ENCODE results near the gene VDAC2.
"Not testable (repeated sequence)": the region's sequence is repeated elsewhere in the genome, so short reads cannot be mapped to it uniquely, and the experiment has no call there.

VDAC2 gene, protein sequence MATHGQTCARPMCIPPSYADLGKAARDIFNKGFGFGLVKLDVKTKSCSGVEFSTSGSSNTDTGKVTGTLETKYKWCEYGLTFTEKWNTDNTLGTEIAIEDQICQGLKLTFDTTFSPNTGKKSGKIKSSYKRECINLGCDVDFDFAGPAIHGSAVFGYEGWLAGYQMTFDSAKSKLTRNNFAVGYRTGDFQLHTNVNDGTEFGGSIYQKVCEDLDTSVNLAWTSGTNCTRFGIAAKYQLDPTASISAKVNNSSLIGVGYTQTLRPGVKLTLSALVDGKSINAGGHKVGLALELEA

DNA sequence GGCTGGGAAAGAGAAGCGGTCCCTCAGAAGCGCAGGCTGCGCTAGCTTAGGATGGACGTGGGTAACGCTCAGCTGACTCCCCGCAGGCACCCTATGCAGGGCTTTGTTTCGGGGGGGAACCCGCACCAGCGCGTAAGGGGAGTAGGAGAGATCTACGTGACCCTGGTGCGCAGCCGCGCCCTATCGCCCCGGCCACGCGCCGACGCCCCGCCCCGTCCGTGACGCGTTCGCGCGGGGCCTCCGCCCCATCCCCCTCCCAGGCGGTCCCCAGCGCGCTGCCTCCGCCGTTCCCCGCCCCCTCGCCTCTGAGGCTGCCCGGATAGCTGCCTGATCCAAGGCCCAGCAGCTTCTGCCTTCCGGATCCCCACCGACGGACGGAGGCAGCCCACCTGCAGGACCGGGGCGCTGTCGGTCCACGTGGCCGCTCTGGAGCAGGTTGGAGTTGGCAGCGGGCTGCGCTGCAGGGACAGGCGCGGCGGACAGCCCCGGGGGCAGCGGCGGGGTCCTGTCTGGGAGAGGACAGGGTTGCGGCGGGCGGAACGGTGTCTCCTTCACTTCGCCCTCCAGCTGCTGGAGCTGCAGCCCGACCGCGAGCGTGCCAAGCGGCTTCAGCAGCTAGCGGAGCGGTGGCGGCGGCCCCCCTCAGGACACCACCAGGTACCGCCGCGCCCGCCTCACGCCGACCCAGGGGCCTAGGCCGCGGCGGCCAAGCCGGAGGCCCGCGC, at the start of gene VDAC2:
TSS of gene VDAC2 (plus strand) at position 515 of the 725 bp plus-strand sequence. CDS start 363 bp downstream, outside the sequence.
- DNase-seq (ENCODE audit: low read depth in 2 of 2), result peak; percentile 87 to 92

DNA sequence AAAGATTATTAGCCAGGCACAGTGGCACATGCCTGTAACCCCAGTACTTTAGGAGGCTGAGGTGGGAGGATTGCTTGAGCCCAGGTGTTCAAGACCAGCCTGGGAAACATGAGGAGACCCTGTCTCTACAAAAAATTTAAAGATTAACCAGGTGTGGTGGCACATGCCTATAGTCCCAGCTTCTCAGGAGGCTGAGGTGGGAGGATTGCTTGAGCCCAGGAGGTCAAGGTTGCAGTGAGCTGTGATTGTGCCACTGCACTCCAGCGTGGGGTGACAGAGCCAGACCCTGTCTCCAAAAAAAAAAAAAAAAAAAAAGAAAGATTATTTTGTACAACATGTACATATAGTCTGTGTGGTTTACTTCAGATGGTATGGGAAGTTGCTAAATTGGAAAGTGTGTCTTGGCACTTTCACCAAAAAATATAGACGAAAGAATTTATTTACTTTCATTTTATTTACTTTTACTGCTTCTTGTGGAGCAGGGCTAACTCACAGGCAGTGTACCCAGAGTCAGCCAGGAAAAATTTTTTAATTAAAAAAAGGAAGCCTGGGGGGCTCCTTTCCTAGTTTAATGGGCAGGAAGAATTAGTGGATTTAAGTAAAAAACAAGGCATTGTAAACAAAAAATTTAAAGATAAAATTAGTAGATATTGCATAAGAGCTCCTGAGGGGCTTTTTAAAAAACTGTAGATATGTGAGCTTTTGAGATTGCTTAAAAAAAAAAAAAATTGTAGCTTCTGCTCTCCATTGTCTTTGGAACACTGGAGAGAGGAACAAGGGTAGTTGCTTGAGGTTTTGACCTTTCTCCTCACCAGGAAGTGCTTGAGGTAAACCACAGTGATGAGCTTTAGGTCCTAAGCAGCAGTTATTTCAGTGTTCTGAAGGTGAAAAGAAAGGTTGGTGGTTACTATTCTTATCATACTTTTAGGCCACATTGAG, 44.6 kb upstream of the VDAC2 start:
- DNase-seq (ENCODE audit: low read depth in 2 of 2), result no peak

DNA sequence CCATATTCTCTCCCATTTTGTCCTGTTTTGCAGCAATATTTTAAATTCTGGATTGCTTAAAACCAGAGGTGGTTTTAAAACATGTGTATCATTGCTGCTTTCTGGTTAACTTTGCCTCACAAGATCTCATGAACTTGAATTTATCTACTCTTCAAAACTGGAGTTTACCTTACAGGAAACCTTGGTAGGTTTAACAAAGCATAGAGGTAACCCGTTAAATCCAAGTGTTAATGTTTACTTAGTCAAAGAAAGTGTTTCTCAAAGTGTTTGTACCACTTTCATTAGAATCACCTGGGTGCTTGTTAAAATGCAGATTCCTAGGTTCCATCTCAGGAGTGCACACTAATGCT, 44.0 kb upstream of the VDAC2 start:
- DNase-seq (ENCODE audit: low read depth in 2 of 2), result no peak

DNA sequence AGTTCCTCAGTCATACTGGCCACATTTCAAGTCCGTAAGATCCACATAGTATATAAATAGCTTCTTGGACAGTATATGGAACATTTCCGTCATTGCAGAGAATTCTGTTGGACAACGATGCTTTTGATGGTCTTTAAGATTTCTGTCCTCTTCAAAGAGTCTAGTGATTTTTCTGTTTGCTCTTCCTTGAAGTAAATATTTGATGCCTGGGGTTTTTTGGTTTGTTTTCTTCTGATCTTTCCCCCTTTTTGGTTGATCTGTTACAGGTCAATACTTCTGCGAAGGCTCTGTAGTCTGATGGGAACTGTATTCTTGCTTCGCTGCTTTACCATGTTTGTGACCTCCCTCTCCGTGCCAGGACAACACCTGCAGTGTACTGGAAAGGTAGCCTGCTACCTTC, 42.3 kb upstream of the VDAC2 start:
- no peak for DNase-seq (ENCODE audit: low read depth in 2 of 2)

DNA sequence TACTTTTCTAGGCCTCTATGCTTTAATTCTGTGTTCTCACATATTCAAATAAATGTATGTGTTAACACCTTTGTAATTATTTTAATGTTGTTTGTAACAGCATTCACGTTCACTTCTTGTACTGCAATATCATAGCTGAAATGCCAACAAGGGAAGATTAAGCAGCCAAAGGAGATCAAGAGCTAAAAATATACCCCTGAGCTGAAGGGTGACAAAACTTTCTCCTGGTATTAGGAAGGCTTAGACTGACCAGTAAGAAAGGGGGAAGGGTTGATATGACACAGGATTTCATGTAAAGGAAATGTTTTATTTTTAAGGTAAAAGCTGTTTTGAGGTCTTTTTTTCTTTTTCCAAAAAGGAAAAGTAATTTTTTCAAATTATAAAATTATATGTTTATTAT, 40.4 kb upstream of the VDAC2 start:
- DNase-seq (ENCODE audit: low read depth in 2 of 2), result no peak

DNA sequence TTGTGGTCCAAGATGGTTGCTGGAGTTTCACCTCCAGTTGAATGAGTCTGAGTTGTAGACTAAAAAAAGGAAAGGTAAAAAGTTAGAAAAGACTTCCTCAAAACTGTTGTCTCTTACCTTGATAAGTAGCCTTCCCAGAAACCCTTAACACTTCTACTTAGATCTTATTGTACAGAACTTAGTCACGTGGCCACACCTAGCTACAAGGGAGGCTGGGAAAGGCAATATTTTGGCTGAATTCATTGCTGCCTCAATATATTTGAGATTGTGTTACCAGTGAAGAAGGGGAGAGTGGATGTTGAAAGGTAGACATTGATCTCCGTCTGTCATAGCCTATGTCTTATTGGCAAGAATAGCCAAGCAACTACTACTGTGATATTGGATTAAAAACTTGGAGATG, 35.5 kb upstream of the VDAC2 start:
- DNase-seq (ENCODE audit: low read depth in 2 of 2), result no peak

DNA sequence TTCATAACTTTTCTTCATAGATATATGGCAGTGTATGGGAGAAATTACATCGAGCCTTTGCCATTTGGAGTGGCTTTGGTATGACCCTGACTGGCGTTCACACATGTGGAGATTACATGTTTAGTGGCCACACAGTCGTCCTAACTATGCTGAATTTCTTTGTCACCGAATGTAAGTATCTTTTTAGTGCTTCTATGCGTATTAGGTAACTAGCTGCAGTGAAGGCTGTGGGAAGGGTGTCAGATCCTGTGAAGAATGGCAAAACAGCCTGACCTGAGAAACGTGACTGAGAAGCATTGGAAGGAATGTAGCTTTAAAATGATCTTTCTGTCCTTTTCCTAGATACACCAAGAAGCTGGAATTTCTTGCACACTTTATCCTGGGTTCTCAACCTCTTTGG, 34.5 kb upstream of the VDAC2 start:
- DNase-seq (ENCODE audit: low read depth in 2 of 2), result no peak

DNA sequence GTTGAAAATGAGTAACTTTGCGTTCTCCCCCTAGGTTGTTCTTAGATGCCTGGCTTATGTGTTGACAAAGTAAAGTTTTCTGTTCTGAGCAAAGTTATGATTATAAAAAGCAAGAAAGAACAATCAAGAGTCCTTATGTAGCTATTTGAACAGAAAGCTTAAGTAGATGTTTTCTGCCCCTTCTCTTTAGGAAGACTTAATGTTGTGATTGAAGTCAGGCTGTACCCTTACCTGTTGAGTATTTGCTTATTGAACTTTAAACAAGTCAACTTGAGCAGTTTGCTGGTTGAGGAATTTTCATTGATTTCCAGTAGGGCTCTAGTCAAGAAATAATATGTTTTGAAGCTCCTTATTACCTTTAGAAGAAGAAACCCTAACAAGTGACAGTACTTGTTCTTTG, 33.9 kb upstream of the VDAC2 start:
- DNase-seq (ENCODE audit: low read depth in 2 of 2), result no peak

DNA sequence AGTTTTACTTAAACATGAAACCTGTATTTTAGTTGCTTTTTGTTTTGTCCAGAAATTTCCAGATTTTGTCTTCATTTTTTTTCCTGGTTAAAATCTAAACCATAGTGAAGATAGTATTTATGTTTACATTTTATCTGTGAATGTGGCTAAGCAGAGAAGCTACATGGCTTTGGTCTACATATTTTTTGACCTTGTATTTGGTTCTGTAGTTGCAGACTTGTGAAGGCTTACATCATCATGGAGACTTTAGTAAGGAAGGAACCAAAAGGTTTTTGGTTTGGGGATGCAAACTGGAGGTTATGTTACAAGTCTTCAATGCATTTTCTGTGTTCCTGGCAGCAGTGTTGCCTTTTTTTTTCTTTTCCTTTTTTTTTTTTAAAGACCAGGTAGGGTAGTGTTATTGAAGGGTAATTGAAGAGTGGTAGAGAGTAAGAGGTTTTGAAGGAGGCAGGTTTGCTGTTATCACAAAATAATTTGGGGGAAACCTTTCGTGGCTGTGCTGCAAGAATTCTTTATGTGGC, 30.9 kb upstream of the VDAC2 start:
- no peak for DNase-seq (ENCODE audit: low read depth in 2 of 2)

DNA sequence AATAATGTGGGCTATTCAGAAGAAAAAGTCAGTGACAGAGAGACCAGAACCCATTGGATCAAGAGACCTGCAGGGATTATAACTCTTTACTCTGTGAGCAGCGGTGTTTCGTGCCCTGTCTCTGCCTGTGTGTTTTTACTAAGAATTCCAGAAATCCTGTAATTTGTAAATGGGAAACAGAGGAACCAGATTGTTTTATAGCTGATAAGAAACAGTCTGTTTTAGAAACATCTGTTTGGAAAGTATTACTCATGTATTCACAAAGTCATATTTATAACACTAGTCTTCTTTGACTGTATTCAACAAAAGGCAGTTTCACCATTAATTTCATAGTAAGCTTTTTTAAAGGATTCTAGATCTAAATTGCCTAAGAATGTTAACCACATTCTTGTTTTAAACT, 30.0 kb upstream of the VDAC2 start:
- DNase-seq (ENCODE audit: low read depth in 2 of 2), result no peak

DNA sequence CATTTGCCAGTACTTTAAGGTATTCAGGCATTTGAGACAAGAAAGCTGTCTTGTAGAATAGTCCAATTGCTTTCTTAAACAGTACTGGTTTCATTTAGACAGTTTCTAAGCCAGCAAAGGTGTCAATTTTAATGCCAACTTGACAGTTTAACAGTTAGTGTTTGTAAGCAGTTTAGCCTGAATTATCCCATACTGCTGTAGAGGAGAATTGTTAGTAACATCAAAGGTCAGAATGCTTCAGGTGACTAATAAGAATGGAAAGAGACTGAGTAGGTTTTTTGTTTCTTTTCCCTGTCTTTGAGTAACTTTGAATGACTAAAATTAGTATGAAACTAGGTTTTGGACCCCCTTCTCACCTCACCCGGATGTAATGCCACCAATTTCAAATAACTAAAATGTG, 29.5 kb upstream of the VDAC2 start:
- DNase-seq (ENCODE audit: low read depth in 2 of 2), result no peak

DNA sequence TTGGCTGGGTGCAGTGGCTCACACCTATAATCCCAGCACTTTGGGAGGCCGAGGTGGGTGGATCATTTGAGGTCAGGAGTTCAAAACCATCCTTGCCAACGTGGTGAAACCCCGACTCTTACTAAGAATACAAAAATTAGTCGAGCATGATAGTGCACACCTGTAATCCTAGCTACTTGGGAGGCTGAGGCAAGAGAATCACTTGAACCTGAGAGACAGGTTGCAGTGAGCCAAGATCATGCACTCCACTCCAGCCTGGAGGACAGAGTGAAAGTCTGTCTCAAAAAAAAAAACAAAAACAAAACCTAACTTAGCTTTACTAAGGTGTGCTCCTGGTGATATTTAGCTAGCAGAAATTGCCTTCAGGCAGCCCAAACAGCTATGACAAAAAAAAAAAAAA, 24.3 kb upstream of the VDAC2 start:
- DNase-seq (ENCODE audit: low read depth in 2 of 2), result no peak

DNA sequence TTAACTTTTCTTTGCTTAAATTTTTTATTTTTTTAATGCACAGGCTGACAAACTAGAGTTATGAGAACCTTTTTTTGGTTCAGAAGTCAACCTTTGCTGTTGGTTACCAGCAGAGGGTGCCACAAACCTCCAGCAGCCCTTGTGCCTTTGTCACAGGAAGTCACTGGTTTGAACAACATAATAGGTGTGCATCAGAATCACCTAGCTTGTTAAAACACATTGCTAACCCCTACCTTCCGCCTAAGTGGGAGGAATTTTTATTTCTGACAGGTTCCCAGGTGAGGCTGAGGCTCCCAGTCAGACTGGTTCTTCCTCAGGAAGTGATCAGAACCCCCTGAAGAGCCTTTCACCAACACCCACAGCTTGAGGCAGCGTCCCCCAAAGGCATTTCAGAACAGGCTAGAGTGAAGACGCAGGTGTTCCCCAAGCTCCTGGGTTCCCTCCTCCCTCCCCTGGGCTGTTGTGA, 22.6 kb upstream of the VDAC2 start:
- DNase-seq (ENCODE audit: low read depth in 2 of 2), result peak in 1 of 2 donors; percentile 31

DNA sequence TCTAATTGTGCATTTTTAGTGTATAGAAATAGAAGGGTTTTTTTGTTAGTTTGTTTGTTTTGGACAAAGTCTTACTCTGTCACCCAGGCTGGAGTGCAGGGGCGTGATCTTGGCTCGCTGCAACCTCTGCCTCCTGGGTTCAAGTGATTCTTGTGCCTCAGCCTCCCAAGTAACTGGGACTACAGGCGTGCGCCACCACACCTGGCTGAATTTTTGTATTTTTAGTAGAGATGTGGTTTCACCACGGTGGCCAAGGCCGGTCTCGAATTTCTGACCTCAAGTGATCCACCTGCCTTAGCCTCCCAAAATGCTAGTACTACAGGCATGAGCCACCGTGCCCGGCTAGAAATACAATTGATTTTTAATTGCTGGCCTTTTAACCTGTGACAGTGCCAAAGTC, 22.1 kb upstream of the VDAC2 start:
- not testable (repeated sequence) for DNase-seq (ENCODE audit: low read depth in 2 of 2)

DNA sequence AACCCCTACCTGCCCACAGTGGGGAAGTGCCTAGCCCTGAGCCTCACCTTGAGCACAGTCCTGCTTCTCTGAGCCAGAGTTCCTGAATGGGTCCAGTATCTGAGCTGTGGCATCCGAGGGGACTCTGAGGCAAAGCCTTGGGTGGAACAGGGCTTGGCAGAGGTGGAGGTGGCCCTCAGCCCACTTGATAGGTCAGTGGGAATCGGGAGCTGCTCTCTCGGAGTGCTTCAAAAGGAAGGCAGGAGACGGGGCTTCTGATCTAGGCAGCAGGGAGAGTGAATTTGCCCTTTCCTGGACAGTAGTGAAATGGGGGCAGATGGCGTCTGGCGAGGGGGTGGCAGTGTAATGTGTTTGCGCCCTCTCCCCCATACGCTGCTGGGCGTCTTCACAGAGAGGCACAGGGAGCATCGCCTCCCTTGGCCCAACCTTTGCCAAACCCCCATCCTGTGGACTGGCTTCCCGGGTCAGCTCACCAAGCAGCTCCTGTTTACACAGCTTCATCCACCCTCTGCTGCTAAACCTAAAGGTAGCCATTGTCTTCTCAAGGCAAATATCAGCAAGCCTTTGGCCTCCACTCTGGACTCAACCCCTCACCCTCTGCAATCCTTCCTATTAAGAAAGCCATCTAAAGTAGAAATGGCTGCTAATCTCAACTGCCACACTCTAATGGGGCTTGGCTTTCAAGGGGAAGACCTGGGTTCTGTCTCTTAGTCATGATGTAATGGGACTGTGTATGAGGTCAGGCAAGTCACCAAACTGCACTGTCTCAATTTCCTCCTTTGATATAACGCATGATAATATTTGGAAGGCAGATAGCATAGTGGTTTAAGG, 21.1 kb upstream of the VDAC2 start:
- DNase-seq (ENCODE audit: low read depth in 2 of 2), result no peak

DNA sequence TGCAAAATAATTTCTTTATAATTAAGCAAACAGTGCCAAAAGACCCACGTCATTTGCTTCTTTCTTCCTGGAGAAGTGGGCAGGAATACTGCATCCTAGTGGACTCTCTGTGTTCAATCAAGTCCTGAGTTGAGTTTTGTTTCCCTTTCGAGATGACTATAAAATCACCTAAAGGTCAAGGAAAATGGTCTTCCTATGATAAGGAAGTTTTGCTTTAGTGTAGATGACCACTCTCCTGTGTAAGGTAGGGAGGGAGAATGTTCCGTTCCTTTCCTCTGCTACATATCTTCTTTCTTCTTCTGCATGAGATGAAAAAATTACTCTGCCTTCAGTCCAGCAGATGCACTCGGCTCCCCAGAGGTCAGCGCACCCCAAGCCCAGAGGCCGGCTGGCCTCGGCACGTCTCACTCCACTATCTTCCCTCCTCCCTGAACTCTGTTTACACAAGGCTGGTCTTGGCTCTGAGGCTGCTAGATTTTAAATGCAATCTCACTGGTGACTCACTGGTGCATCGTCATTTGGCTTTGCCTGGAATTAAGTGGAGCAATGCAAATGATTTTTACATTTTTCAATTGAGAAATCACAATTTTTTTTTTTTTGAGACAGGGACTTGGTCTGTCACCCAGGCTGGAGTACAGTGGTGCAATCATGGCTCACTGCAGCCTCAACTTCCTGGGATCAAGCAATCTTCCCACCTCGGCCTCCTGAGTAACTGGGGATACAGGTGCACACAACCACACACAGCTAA, 18.6 kb upstream of the VDAC2 start:
- no peak for DNase-seq (ENCODE audit: low read depth in 2 of 2)

DNA sequence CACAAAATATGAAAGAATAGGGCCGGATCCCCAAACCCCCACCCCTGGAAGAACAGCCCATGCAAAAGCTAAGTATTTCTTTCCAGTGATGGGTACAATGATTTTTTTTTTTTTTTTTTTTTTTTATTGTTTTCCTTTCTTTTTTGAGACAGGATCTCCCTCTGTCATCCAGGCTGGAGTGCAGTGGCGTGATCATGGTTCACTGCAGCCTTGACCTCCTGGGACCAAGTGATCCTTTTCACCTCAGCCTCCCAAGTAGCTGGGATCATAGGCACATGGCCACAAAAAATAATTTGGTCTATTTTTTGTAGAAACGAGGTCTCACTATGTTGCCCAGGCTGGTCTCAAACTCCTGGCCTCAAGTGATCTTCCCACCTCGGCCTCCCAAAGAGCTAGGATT, 16.0 kb upstream of the VDAC2 start:
- not testable (repeated sequence) for DNase-seq (ENCODE audit: low read depth in 2 of 2)

DNA sequence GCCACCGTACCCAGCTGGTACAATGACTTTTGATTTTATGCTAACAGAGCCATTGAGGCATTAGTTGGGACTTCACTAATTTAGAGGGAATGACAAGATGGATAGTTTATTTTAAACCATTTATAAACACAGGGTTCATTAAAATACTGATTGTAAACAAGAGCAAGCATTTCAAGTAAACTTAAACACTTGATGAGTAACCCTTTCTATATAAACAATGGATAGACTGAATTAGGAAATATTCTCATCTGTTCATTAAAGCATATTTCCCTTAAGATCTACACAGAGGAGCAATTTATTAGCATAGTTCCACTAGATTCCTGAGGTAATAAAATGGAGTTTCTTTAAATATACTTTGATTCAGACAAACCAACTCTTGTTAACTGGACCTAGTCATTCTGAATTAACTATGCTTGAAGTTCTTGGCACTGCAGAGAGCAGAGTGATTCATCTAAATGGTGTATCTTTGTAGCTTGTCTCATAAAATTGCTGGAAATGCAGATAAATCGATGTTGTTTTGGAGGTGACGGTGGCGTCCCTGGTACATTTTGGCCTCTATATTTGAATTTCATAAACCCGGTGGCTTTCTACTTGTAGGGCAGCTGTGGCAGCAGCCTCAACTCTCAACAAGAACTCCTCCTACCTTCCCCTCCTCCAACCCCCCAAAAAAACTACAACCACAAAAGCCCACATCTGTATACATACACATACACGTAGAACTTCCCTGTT, 15.4 kb upstream of the VDAC2 start:
- DNase-seq (ENCODE audit: low read depth in 2 of 2), result no peak

DNA sequence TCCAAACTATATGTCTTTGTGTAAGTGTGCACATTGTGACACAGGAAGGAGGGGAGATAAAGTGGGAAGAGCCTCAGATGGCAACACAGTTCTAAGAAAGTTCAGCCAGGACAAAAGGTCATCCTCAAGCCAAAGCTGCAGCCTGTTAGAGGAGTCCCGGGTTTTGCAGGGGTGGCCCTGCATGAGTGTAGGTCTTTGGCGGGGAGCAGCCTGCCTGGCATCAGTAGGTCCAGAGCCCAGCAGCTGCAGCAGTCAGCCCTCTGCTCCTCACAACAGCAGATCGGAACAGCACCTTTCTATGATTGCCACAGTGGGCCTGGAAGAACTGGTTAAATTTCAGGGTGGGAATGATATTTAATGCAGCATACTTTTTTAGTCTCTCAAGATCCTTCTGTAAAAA, 13.5 kb upstream of the VDAC2 start:
- DNase-seq (ENCODE audit: low read depth in 2 of 2), result no peak

DNA sequence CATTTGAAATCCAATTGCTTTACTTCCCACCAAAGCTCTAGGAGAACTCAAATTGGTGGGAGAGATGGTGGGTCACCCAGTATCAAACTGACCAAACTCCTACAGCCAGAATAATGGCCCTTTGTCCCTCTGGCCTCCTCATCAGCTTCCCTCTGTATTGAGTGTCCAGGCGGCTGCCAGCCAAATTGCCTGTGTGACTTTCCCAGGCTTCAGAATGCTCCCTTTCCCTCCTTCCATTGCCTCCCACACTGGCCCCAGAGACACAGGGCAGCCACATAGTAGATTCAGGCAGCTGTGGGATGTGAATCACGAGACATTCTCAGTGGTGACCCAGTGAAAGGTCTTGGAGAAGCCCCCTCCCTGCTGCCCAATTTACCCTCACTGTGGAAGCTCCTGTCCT, 12.7 kb upstream of the VDAC2 start:
- DNase-seq (ENCODE audit: low read depth in 2 of 2), result no peak
